Nephron progenitor cell (in vitro differentiated cells): ENCODE data around the gene MAX.
A peak's percentile ranks its signal among the peaks of the same experiment; 100 is the strongest.

Experiments
- DNase-seq: peaks from one replicate; pipeline ENCODE4 v3.0.0; 2021
- H3K27ac Mint-ChIP-seq: 2 replicates; pipeline ENCODE4 v1.8.0; 2021; ENCODE audit warnings: mild to moderate bottlenecking, moderate library complexity, mixed read lengths
- H3K27me3 Mint-ChIP-seq: 2 replicates; pipeline ENCODE4 v1.8.0; 2021; ENCODE audit warnings: mild to moderate bottlenecking, low read depth, mixed read lengths; ENCODE audit not compliant: poor library complexity
- H3K36me3 Mint-ChIP-seq: 2 replicates; pipeline ENCODE4 v1.8.0; 2021; ENCODE audit warnings: low read depth, mixed read lengths
- H3K4me1 Mint-ChIP-seq: 2 replicates; pipeline ENCODE4 v1.8.0; 2021; ENCODE audit warnings: mixed read lengths
- H3K4me3 Mint-ChIP-seq: 2 replicates; pipeline ENCODE4 v1.8.0; 2021; ENCODE audit warnings: mild to moderate bottlenecking, moderate library complexity, mixed read lengths
- H3K9me3 Mint-ChIP-seq: 2 replicates; pipeline ENCODE4 v1.8.0; 2021; ENCODE audit warnings: mild to moderate bottlenecking, moderate library complexity, mixed read lengths
- CTCF ChIP-seq: fragments of 200-600 bp; sonication (generic); IDR thresholded peaks from 2 replicates; pipeline ENCODE4 v1.5.0; 2021; ENCODE audit warnings: antibody characterized with exemption

MAX gene

GRCh38 chr14:65073605-65074201 lies 28.6 kb downstream of the MAX start:
- DNase-seq = no peak
- Mint-ChIP-seq H3K27ac (peak overlapping the region; percentile 29), H3K4me3 (no peak overlapping the region), H3K9me3 (no peaks in the 10 kb centered on the region), H3K4me1 (peaks cover 16% of the 10 kb centered on the region), H3K36me3 (peaks cover 31% of the 10 kb centered on the region), H3K27me3 (no peaks in the 10 kb centered on the region)
- no peak for TF ChIP-seq CTCF

DNA sequence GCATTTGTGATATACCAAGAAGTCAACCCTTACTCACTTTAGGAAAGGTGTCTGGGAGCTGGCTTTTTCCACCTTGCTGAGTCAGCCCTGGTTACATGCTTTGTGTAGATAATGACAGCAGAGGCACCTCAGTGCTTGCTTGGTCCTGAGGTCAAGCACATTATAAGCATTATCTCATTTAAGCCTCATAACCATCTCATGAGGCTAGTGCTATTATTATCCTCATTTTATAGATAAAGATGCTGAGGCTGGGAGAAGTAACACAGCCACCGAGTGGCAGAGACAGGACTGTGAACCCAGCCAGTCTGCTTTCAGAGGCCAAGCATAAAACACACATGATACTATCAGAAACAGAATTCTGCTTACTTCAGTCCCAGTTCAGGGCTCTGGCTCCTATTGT lies 29.4 kb downstream of the MAX start:
- no peak overlapping the region for H3K4me3 Mint-ChIP-seq
- no peaks in the 10 kb centered on the region for H3K9me3 Mint-ChIP-seq
- peaks cover 37% of the 10 kb centered on the region for H3K36me3 Mint-ChIP-seq
- H3K27ac Mint-ChIP-seq = peak overlapping the region; percentile 96
- H3K4me1 Mint-ChIP-seq = peaks cover 16% of the 10 kb centered on the region
- TF ChIP-seq CTCF = no peak
- no peak for DNase-seq
- no peaks in the 10 kb centered on the region for H3K27me3 Mint-ChIP-seq

DNA sequence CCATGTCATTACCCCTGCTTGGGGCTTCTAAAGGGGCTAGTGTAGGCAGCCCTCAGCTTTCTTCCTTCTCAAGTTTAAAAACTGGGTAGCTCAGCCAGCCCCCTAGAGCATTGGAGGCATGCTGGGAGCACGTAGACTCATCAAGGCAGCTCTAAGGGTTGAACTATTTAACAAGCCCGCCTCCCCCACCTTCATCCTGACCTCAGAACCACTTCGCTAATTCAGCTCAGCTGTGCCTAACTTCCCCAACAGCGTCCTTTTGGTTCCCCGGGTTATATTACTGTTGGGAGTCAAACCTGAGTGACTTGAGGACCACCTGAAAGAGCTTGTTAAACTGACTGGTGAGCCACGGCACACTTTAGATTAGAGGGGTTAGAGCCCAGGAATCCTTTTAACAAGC lies 30.1 kb downstream of the MAX start:
- peaks cover 36% of the 10 kb centered on the region for H3K36me3 Mint-ChIP-seq
- no peaks in the 10 kb centered on the region for H3K27me3 Mint-ChIP-seq
- no peak for TF ChIP-seq CTCF
- H3K4me1 Mint-ChIP-seq = peaks cover 16% of the 10 kb centered on the region
- H3K27ac Mint-ChIP-seq = peak overlapping the region; percentile 96
- H3K4me3 Mint-ChIP-seq = no peak overlapping the region
- DNase-seq = no peak
- no peaks in the 10 kb centered on the region for H3K9me3 Mint-ChIP-seq

GRCh38 chr14:65071544-65071943 lies 30.8 kb downstream of the MAX start:
- Mint-ChIP-seq H3K36me3 (peaks cover 36% of the 10 kb centered on the region), H3K4me3 (no peak overlapping the region), H3K27ac (no peak overlapping the region), H3K9me3 (no peaks in the 10 kb centered on the region), H3K4me1 (peaks cover 16% of the 10 kb centered on the region), H3K27me3 (no peaks in the 10 kb centered on the region)
- no peak for DNase-seq
- TF ChIP-seq CTCF = no peak

GRCh38 chr14:65070471-65070976 lies 31.8 kb downstream of the MAX start:
- H3K9me3 Mint-ChIP-seq = no peaks in the 10 kb centered on the region
- H3K4me1 Mint-ChIP-seq = peaks cover 16% of the 10 kb centered on the region
- H3K27ac Mint-ChIP-seq = no peak overlapping the region
- peaks cover 36% of the 10 kb centered on the region for H3K36me3 Mint-ChIP-seq
- no peak for TF ChIP-seq CTCF
- no peak overlapping the region for H3K4me3 Mint-ChIP-seq
- no peak for DNase-seq
- no peaks in the 10 kb centered on the region for H3K27me3 Mint-ChIP-seq

GRCh38 chr14:65069874-65070413 lies 32.4 kb downstream of the MAX start:
- no peak for TF ChIP-seq CTCF
- H3K27ac Mint-ChIP-seq = no peak overlapping the region
- H3K36me3 Mint-ChIP-seq = peaks cover 36% of the 10 kb centered on the region
- H3K9me3 Mint-ChIP-seq = no peaks in the 10 kb centered on the region
- DNase-seq = no peak
- no peaks in the 10 kb centered on the region for H3K27me3 Mint-ChIP-seq
- peaks cover 16% of the 10 kb centered on the region for H3K4me1 Mint-ChIP-seq
- no peak overlapping the region for H3K4me3 Mint-ChIP-seq
